ENCODE results near the gene DCAF8L2.
"Not testable (repeated sequence)": the region's sequence is repeated elsewhere in the genome, so short reads cannot be mapped to it uniquely, and the experiment has no call there.

The DCAF8L2 gene

GRCh38 chrX:27680726-27681125 lies 90.6 kb downstream of the DCAF8L2 start:
- FAIRE-seq = no peak

GRCh38 chrX:27683566-27684208 lies 93.5 kb downstream of the DCAF8L2 start:
- FAIRE-seq = not testable (repeated sequence)

- no peak for FAIRE-seq
These were observed 104.5 kb downstream of the DCAF8L2 start for GRCh38 chrX:27694667-27695066.

GRCh38 chrX:27706526-27706925 lies 116.4 kb downstream of the DCAF8L2 start:
- no peak for FAIRE-seq

- FAIRE-seq = no peak
These were observed 125.5 kb downstream of the DCAF8L2 start for GRCh38 chrX:27715610-27716009.

GRCh38 chrX:27728291-27728690 lies 138.1 kb downstream of the DCAF8L2 start:
- no peak for FAIRE-seq

- no peak for FAIRE-seq
These were observed 141.8 kb downstream of the DCAF8L2 start for GRCh38 chrX:27731962-27732361.

- no peak for FAIRE-seq
These were observed 145.8 kb downstream of the DCAF8L2 start for GRCh38 chrX:27735914-27736313.

GRCh38 chrX:27740933-27741332 lies 150.8 kb downstream of the DCAF8L2 start:
- FAIRE-seq = no peak

GRCh38 chrX:27743521-27743920 lies 153.4 kb downstream of the DCAF8L2 start:
- not testable (repeated sequence) for FAIRE-seq

- no peak for FAIRE-seq
These were observed 156.4 kb downstream of the DCAF8L2 start for GRCh38 chrX:27746516-27746915.

GRCh38 chrX:27750298-27750697 lies 160.2 kb downstream of the DCAF8L2 start:
- FAIRE-seq = not testable (repeated sequence)

GRCh38 chrX:27751976-27752375 lies 161.8 kb downstream of the DCAF8L2 start:
- FAIRE-seq = no peak

GRCh38 chrX:27765718-27766117 lies 175.6 kb downstream of the DCAF8L2 start:
- no peak for FAIRE-seq

- FAIRE-seq = peak; percentile 58
These were observed 177.2 kb downstream of the DCAF8L2 start for GRCh38 chrX:27767387-27767786.

GRCh38 chrX:27775984-27776383 lies 185.8 kb downstream of the DCAF8L2 start:
- FAIRE-seq = no peak

- no peak for FAIRE-seq
These were observed 206.6 kb downstream of the DCAF8L2 start for GRCh38 chrX:27796640-27797257.

GRCh38 chrX:27797575-27797974 lies 207.4 kb downstream of the DCAF8L2 start:
- FAIRE-seq = no peak
